Astrocyte of the cerebellum (primary cell): ENCODE measurements around the gene GPRIN1.

Experiments
- DNase-seq: peaks from one replicate; pipeline ENCODE4 v3.0.0-alpha.2; 2011; ENCODE audit warnings: low read depth
- H3K4me3 ChIP-seq: 2 replicates; pipeline ENCODE4 v1.5.1; 2011; ENCODE audit warnings: mild to moderate bottlenecking, low read depth, low read length, moderate library complexity
- CTCF ChIP-seq: IDR thresholded peaks from 2 replicates; pipeline ENCODE4 v1.5.1; 2012; ENCODE audit warnings: low read length, low read depth, moderate library complexity, mild to moderate bottlenecking; ENCODE audit errors: missing control alignments
- in situ Hi-C: cut with HindIII; loops from 2 replicates; pipeline ENCODE4 v1.10.0; 2017; ENCODE audit warnings: low sequenced_read_pairs

GPRIN1 gene

GRCh38 chr5:176575488-176576422, 34.2 kb downstream of the GPRIN1 start:
- no peak for DNase-seq
- no peak for TF ChIP-seq CTCF
- H3K4me3 ChIP-seq: no peak overlapping the region
- in situ Hi-C loops: no loop called here

- no peak for TF ChIP-seq CTCF
- in situ Hi-C loops: no loop called here
- no peak overlapping the region for H3K4me3 ChIP-seq
- no peak for DNase-seq
Observed at GRCh38 chr5:176575066-176575465, 34.9 kb downstream of the GPRIN1 start.

GRCh38 chr5:176574297-176574591, 35.7 kb downstream of the GPRIN1 start:
- no peak overlapping the region for H3K4me3 ChIP-seq
- no peak for TF ChIP-seq CTCF
- in situ Hi-C loops: no loop called here
- no peak for DNase-seq

- in situ Hi-C loops: no loop called here
- H3K4me3 ChIP-seq: no peak overlapping the region
- DNase-seq: no peak
- TF ChIP-seq CTCF: peak; percentile 81
Observed at GRCh38 chr5:176573564-176574296, 36.2 kb downstream of the GPRIN1 start.

GRCh38 chr5:176570044-176570443, 39.9 kb downstream of the GPRIN1 start:
- in situ Hi-C loops: no loop called here
- no peak for DNase-seq
- peak; percentile 18 for TF ChIP-seq CTCF
- H3K4me3 ChIP-seq: no peak overlapping the region

- in situ Hi-C loops: no loop called here
- TF ChIP-seq CTCF: no peak
- no peak overlapping the region for H3K4me3 ChIP-seq
- no peak for DNase-seq
Observed at GRCh38 chr5:176568657-176569056, 41.3 kb downstream of the GPRIN1 start.
